Embryonic facial prominence (tissue), 1 donor: Measurements from ENCODE around the gene STK38L.
"Not testable (repeated sequence)": the region's sequence is repeated elsewhere in the genome, so short reads cannot be mapped to it uniquely, and the experiment has no call there.

Experiments
- DNase-seq: peaks from one replicate; pipeline ENCODE4 v3.0.0-alpha.2; 2016; ENCODE audit errors: extremely low spot score

The STK38L gene

DNA sequence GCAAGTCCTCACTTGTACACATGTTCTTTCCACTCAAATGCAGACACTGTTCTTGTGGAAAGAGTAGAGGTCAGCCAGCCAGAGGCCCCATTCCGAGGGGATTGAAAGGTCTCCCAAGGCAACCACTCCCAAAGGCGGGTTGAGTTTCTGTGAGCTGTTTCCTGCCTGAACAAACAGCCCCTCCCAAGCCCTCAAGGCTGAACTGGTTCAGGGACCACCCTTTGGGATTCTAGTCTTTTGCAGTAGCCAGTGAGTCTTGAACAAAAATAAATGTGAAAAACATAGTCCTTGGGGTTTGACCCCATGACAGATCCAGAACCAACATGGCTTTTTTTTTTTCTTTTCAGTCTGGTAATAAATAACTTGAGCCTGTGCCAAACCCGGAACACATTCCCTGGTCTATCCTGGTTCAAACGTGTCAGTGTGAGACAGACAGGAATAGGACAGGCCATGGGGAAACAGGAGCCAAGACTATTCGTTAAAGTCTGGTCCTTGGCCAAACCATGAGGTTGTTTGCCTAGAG lies 17.6 kb upstream of the STK38L start:
- DNase-seq = no peak

DNA sequence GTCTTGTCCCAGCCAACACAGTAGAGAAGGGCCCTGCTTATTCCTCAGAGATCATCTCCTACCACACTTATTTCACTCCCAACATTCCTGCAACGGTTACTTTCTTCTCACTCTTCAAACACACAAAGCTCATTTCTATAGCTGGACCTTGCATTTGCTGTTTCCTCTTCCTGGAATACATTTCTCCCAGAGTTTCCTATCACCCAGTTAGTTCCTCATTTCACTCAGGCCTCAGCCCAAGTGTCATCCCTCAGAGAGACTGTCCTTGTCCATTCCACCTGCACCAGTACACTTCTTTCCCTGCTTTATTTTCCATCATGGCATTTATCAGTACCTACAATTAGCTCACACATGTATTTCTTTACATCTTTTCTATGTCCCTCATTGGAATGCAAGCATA lies 14.7 kb upstream of the STK38L start:
- DNase-seq = no peak

GRCh38 chr12:27231374-27231773 lies 12.7 kb upstream of the STK38L start:
- DNase-seq = not testable (repeated sequence)

GRCh38 chr12:27233814-27234213 lies 10.3 kb upstream of the STK38L start:
- no peak for DNase-seq

GRCh38 chr12:27236498-27236897 lies 7.6 kb upstream of the STK38L start:
- no peak for DNase-seq

- DNase-seq = no peak
These were observed 6.0 kb upstream of the STK38L start for GRCh38 chr12:27237790-27238771.

DNA sequence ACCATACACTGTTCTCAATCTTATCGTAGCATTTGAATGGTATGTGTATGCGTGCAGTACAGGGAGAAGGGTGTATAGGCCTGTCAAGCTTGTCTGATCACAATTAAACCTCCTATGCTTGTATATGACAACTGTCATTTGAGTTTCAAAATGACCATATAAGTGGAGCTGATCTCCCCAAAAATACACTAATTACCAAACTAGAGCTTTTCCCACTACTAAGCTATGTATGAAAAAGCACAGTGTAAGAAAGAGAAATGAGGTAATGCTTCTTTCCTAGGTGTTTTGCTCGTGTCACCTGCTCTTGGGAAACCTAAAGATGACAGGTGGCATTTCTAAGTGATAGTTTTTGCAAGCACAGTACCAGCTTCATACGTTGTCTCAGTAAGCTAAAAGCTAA lies 1.1 kb upstream of the STK38L start:
- no peak for DNase-seq

GRCh38 chr12:27244689-27245488 lies 803 bp downstream of the STK38L start:
- DNase-seq = no peak

DNA sequence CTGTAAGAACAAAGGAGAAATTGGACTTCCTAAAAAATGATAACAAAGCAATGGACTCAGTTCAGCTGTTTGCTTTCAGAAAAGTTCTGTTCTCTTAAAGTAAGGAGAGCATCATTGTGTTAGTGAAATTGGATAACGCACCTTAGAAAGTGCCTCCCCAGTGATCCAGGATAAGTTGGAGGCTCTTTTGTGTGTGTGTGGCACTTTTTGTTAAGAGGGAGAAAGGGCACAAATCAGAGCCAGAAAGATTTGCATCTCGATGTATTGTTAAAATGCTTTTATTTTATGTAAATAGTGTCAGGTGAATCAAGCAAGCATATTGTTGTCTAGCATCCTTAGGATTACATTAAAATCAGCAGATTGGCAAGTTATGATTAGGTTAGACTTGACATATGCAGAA lies 2.1 kb downstream of the STK38L start:
- DNase-seq = no peak

DNA sequence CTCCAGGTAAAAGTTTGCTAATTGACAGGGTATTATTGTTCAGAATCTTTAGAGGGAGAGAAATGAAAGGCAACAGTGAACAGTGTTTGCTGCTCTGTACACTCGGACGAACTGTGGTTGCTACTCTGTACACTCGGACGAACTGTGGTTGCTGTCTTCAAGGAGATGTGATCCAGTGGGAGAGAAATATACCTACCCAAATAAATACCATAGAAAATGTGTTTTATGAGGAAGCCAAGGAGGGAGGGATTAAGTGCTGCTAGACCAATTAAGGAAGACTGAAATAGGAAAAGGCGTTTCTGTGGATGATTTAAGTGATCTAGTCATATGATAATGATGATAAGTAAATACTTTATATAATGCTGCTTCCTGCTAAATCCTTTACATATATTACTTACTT lies 2.7 kb downstream of the STK38L start:
- no peak for DNase-seq

GRCh38 chr12:27252934-27253333 lies 8.8 kb downstream of the STK38L start:
- DNase-seq = no peak

GRCh38 chr12:27253347-27253746 lies 9.3 kb downstream of the STK38L start:
- DNase-seq = no peak

DNA sequence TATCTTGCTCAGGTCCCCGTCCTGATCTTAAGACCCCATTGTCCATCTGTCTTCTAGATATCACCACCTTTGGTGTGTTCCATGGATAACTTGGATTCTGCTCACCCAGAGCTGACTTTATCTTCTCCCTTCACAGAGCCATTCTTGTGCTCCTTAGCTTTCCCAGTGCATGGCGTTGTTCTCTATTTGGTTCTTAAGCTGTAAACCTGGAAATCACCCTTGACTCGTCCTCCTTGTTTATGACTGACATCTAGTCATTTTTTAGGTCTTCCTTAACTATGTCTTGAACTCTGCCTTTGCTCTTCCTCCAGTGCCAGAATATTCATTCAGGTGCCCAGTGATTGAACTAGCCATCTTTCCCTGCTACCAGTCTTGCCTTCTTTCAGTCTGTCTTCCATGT lies 11.7 kb downstream of the STK38L start:
- no peak for DNase-seq

DNA sequence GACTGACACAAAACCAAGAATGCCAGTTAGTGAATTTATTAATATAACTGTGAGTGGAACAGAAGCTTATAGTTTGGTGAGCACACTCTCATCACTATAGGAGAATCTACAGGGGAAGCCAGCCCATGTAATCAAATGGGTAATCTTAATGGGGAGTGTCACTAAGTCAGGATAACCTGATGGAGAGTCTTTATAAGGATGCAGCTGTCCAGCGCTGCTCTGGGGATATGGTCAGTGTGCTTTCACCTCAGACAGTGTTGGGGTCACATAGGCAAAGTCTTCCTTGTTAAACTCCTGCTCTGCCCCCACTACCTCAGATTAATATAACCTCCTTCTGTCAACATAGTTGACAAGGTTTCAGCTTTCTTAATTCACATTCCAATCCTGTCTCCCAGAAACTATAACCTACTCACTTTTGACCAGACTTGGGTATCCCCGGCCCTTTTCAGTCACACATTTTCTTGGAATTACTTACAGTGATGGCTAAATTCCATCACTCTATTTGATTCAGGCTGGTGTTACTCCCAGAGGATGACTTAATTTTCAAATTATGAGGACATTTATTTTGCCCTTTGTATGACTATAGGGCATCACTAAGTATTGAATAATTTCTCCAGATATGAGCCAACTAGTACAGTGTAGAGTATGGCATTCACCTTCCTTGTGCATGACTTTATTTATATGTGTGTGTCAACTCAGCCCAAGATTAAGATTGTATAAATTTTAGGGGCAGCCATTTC lies 13.2 kb downstream of the STK38L start:
- DNase-seq = no peak

- DNase-seq = no peak
These were observed 16.7 kb downstream of the STK38L start for GRCh38 chr12:27260746-27261145.

- no peak for DNase-seq
These were observed 17.8 kb downstream of the STK38L start for GRCh38 chr12:27261866-27262265.

DNA sequence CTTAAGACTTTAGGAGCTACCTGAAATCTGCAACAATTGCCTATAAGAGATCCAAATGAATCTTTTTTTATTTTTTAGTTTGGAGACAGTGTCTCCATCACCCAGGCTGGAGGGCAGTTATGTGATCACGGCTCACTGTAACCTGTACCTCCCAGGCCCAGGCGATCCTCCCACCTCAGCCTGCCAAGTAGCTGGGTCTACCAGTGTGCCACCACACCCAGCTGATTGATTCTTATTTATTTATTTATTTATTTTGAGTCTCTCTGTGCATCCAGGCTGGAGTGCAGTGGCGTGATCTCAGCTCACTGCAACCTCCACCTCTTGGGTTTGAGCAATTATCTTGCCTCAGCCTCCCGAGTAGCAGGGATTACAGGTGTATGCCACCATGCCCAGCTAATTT lies 26.1 kb downstream of the STK38L start:
- DNase-seq = no peak

DNA sequence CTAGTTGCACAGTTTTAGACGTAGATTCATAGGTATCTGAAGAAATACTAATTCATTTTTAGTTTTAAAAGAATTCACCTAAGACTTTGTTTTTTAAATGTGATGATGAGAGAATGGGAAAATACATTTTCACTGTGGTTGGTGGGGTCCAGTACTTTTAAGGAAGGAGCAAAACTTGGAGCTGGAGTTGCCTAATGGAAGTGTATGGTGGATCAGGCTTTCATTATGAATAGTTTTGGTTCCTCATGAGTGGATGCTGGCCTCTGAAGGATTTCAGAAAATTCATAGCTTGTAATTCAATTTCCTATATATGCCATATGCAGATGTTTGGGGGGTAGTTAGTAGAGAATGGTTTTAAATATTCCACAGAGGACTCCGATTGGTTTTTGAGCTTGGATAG lies 27.1 kb downstream of the STK38L start:
- DNase-seq = no peak

GRCh38 chr12:27272373-27273028 lies 28.4 kb downstream of the STK38L start:
- no peak for DNase-seq

DNA sequence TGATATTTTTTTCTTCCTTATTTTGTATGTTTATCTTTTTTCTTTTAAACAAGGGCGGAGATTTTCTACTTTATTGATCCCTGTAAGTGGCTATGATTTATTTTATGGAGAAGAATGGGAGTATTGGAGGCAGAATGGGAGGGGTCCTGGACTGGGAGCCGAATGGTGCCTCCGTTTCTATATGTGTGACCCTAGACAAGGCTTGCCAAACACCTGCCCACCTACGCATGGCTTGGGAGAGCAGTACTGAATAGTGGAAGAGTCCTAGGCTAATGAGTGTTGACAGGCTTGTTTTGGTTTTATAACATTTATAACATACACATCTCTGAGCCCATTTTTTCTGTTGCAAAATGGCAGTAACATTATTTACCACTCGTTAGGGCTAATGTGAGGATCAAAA lies 29.0 kb downstream of the STK38L start:
- DNase-seq = no peak

DNA sequence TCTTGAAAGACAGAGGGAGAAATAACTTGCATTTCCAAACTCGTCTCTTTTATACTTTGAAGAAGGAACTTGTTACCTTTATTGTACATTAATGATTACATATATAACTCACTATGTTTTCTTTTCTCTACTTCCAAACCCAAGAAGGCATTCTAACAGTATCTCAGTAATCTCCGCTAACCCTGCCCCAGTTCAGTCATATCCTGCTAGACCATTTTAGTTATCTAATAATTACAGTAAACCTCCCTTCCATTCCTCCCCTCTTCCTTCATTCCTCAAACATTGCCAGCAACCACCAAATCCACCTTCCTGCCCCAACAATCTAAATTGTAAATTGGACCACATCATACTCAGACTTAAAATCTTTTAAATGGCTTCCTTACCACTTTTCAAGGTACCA lies 30.6 kb downstream of the STK38L start:
- no peak for DNase-seq
